Measurements from ENCODE around the gene HIVEP1. TPM values are rescaled to one million over a fixed set of nuclear protein-coding genes. Genes with fewer than 3 reads are reported as not detected.

The HIVEP1 gene
- total RNA-seq, 1 donor from 2014 or later: 48.9 TPM

DNA sequence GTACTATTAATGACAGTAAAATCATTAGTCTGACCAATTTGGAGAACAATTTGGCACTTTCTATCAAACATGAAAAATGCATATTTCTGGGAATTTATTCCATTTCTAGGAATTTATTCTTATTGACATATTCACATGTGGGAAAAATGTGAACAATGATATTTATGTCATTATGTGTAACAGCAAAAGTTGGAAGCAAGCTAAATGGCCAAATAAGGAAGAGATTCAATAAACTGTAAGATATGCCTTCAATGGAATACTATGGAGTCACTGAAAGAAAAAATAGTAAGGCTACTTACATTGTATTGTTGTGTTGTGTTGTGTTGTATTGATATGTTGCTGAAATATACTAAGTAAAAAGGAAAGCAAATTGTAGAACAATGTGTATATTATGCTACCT, 177.5 kb downstream of the HIVEP1 start:
- Histone ChIP-seq H3K27me3 (ENCODE audit: insufficient read depth, low read length) (no peaks in the 10 kb centered on the region), H3K79me2 (ENCODE audit: insufficient read depth, low read length) (no peaks in the 10 kb centered on the region), H3K36me3 (ENCODE audit: insufficient read depth, low read length) (no peaks in the 10 kb centered on the region), H3K4me2 (ENCODE audit: low read length) (no peak overlapping the region), H3K9ac (ENCODE audit: low read length) (no peak overlapping the region), H2AFZ (ENCODE audit: low read depth, low read length) (no peak overlapping the region), H3K4me1 (ENCODE audit: insufficient read depth, low read length) (no peaks in the 10 kb centered on the region), H3K27ac (ENCODE audit: low read depth, low read length) (no peak overlapping the region), H4K20me1 (ENCODE audit: insufficient read depth, low read length) (no peaks in the 10 kb centered on the region), H3K9me3 (ENCODE audit: insufficient read depth, low read depth, low read length) (no peaks in the 10 kb centered on the region), H3K4me3 (ENCODE audit: insufficient read depth, low read depth, low read length) (no peak overlapping the region)
- Mint-ChIP-seq H3K27ac (ENCODE audit: unreplicated experiment) (no peak overlapping the region), H3K36me3 (ENCODE audit: low read depth, unreplicated experiment) (no peaks in the 10 kb centered on the region), H3K4me3 (ENCODE audit: unreplicated experiment) (no peak overlapping the region), H3K9me3 (ENCODE audit: unreplicated experiment) (no peaks in the 10 kb centered on the region), H3K27me3 (ENCODE audit: low read depth, unreplicated experiment) (peaks cover 2% of the 10 kb centered on the region), H3K4me1 (ENCODE audit: low read depth, unreplicated experiment) (no peaks in the 10 kb centered on the region)
- no peak for TF ChIP-seq EZH2 (IDR thresholded peaks at IDR 0.05; ENCODE audit: insufficient read depth, low read length)
- TF ChIP-seq, protein P1, sequence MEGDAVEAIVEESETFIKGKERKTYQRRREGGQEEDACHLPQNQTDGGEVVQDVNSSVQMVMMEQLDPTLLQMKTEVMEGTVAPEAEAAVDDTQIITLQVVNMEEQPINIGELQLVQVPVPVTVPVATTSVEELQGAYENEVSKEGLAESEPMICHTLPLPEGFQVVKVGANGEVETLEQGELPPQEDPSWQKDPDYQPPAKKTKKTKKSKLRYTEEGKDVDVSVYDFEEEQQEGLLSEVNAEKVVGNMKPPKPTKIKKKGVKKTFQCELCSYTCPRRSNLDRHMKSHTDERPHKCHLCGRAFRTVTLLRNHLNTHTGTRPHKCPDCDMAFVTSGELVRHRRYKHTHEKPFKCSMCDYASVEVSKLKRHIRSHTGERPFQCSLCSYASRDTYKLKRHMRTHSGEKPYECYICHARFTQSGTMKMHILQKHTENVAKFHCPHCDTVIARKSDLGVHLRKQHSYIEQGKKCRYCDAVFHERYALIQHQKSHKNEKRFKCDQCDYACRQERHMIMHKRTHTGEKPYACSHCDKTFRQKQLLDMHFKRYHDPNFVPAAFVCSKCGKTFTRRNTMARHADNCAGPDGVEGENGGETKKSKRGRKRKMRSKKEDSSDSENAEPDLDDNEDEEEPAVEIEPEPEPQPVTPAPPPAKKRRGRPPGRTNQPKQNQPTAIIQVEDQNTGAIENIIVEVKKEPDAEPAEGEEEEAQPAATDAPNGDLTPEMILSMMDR (IDR thresholded peaks at IDR 0.05; ENCODE audit: insufficient read depth, low read depth, low read length): no peak
- FAIRE-seq: no peak
- DNase-seq (ENCODE audit: low read depth): no peak

DNA sequence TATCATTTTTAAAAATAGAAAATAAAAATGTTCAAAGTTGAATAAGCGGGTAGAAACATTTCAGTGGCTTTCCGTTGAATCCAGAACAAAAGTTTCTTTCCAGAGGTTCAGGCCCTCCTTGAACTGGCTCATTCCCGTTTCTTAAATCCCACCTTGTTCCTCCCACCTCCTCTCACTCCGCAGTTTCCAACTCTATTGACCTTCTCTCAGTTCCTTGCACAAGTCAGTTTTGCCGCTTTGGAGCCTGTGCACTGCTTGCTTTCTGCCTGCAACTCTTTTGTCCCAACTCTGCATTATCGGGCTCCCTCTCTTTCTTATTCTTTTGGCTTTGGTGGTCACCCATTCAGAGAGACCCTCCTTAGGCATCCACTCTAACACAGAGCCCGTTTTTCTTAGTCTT, 178.1 kb downstream of the HIVEP1 start:
- no peaks in the 10 kb centered on the region for H3K36me3 Mint-ChIP-seq (ENCODE audit: low read depth, unreplicated experiment)
- Histone ChIP-seq H3K4me3 (ENCODE audit: insufficient read depth, low read depth, low read length) (no peak overlapping the region), H3K4me2 (ENCODE audit: low read length) (no peak overlapping the region), H3K4me1 (ENCODE audit: insufficient read depth, low read length) (no peaks in the 10 kb centered on the region), H4K20me1 (ENCODE audit: insufficient read depth, low read length) (no peaks in the 10 kb centered on the region), H3K36me3 (ENCODE audit: insufficient read depth, low read length) (no peaks in the 10 kb centered on the region), H2AFZ (ENCODE audit: low read depth, low read length) (peak overlapping the region; percentile 38), H3K9me3 (ENCODE audit: insufficient read depth, low read depth, low read length) (no peaks in the 10 kb centered on the region), H3K9ac (ENCODE audit: low read length) (no peak overlapping the region), H3K79me2 (ENCODE audit: insufficient read depth, low read length) (no peaks in the 10 kb centered on the region), H3K27me3 (ENCODE audit: insufficient read depth, low read length) (no peaks in the 10 kb centered on the region), H3K27ac (ENCODE audit: low read depth, low read length) (no peak overlapping the region)
- no peaks in the 10 kb centered on the region for H3K4me1 Mint-ChIP-seq (ENCODE audit: low read depth, unreplicated experiment)
- DNase-seq (ENCODE audit: low read depth): no peak
- FAIRE-seq: no peak
- peaks cover 2% of the 10 kb centered on the region for H3K27me3 Mint-ChIP-seq (ENCODE audit: low read depth, unreplicated experiment)
- TF ChIP-seq EZH2 (IDR thresholded peaks at IDR 0.05; ENCODE audit: insufficient read depth, low read length): no peak
- TF ChIP-seq, protein P1 (IDR thresholded peaks at IDR 0.05; ENCODE audit: insufficient read depth, low read depth, low read length): no peak
- no peak overlapping the region for H3K27ac Mint-ChIP-seq (ENCODE audit: unreplicated experiment)
- no peaks in the 10 kb centered on the region for H3K9me3 Mint-ChIP-seq (ENCODE audit: unreplicated experiment)
- H3K4me3 Mint-ChIP-seq (ENCODE audit: unreplicated experiment): no peak overlapping the region

DNA sequence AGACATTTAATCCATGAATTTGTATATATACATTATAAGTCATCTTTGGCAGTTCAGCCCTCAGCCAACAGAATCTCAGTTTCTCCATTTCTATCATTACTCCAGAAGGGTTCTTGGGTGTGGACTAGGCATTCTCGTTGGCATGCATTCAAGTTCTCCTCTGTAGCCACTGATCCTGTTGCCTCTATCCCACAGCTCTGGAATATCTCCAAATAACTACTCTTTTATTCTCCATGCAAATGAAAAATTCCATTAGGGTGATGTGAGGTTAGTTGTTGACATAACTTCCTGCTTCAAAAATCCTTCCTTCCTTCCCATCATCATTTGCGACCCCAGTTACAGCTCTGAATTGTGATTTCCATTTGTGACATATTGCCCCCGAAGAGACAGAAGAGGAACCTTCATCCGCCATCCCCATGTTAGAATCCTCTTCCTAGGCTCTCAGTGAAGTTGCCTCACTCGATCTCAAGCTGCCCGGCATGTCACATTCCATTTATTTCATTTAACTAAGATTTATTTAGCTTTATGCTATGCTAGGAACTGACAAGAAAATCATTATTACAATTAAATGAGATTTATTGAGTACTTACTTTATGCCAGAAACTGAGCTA, 184.3 kb downstream of the HIVEP1 start:
- Mint-ChIP-seq H3K4me3 (ENCODE audit: unreplicated experiment) (no peak overlapping the region), H3K36me3 (ENCODE audit: low read depth, unreplicated experiment) (no peaks in the 10 kb centered on the region), H3K27ac (ENCODE audit: unreplicated experiment) (no peak overlapping the region), H3K9me3 (ENCODE audit: unreplicated experiment) (no peaks in the 10 kb centered on the region), H3K4me1 (ENCODE audit: low read depth, unreplicated experiment) (peaks cover 6% of the 10 kb centered on the region), H3K27me3 (ENCODE audit: low read depth, unreplicated experiment) (peaks cover 2% of the 10 kb centered on the region)
- no peaks in the 10 kb centered on the region for H4K20me1 ChIP-seq (ENCODE audit: insufficient read depth, low read length)
- H3K27me3 ChIP-seq (ENCODE audit: insufficient read depth, low read length): no peaks in the 10 kb centered on the region
- FAIRE-seq (peak; percentile 52), DNase-seq (ENCODE audit: low read depth) (peak; percentile 83)
- no peak for TF ChIP-seq EZH2 (IDR thresholded peaks at IDR 0.05; ENCODE audit: insufficient read depth, low read length)
- TF ChIP-seq, protein P1 (IDR thresholded peaks at IDR 0.05; ENCODE audit: insufficient read depth, low read depth, low read length): no peak
- H2AFZ ChIP-seq (ENCODE audit: low read depth, low read length): peak overlapping the region; percentile 28
- no peaks in the 10 kb centered on the region for H3K79me2 ChIP-seq (ENCODE audit: insufficient read depth, low read length)
- H3K27ac ChIP-seq (ENCODE audit: low read depth, low read length): peak overlapping the region; percentile 36
- H3K4me2 ChIP-seq (ENCODE audit: low read length): peak overlapping the region; percentile 11
- peaks cover 8% of the 10 kb centered on the region for H3K4me1 ChIP-seq (ENCODE audit: insufficient read depth, low read length)
- no peaks in the 10 kb centered on the region for H3K9me3 ChIP-seq (ENCODE audit: insufficient read depth, low read depth, low read length)
- no peaks in the 10 kb centered on the region for H3K36me3 ChIP-seq (ENCODE audit: insufficient read depth, low read length)
- H3K9ac ChIP-seq (ENCODE audit: low read length): no peak overlapping the region
- no peak overlapping the region for H3K4me3 ChIP-seq (ENCODE audit: insufficient read depth, low read depth, low read length)
